Muscle of arm (tissue), 12 donors: ENCODE results near the gene TATDN2. TPM values are rescaled to one million over a fixed set of nuclear protein-coding genes. Genes with fewer than 3 reads are reported as not detected.
"Not testable (repeated sequence)": the region's sequence is repeated elsewhere in the genome, so short reads cannot be mapped to it uniquely, and the experiment has no call there.

Experiments
- DNase-seq: peaks from one replicate; pipeline ENCODE4 v3.0.0-alpha.2; 2013
- polyA plus RNA-seq, 12 donors: library from polyadenylated mRNA; unstranded; fragments of 120-200 nt; gene quantifications; one replicate each; pipeline ENCODE4 v1.2.1, GENCODE V29; 2013; ENCODE audit not compliant: insufficient read length in 12 of 12

TATDN2 gene
- polyA plus RNA-seq, 12 donors: 16.5 to 25.2 (median 21.1) TPM; not detected in 1

- DNase-seq: no peak
Measured at GRCh38 chr3:10289787-10290355, 41.6 kb downstream of the TATDN2 start.

- no peak for DNase-seq
Measured at GRCh38 chr3:10290481-10291176, 42.4 kb downstream of the TATDN2 start.

GRCh38 chr3:10291641-10292040 is 43.4 kb downstream of the TATDN2 start:
- no peak for DNase-seq

- no peak for DNase-seq
Measured at GRCh38 chr3:10292505-10293419, 44.5 kb downstream of the TATDN2 start, which contains the start of gene GHRL. GHRL (minus strand) TSS chr3:10292947; CDS start chr3:10290180, 2,767 bp downstream.

- no peak for DNase-seq
Measured at GRCh38 chr3:10294030-10294586, 45.8 kb downstream of the TATDN2 start.

GRCh38 chr3:10298064-10298463 is 49.8 kb downstream of the TATDN2 start:
- not testable (repeated sequence) for DNase-seq

GRCh38 chr3:10299175-10299574 is 50.9 kb downstream of the TATDN2 start:
- DNase-seq: no peak

- no peak for DNase-seq
Measured at GRCh38 chr3:10299679-10300078, 51.4 kb downstream of the TATDN2 start.

GRCh38 chr3:10300087-10300486 is 51.8 kb downstream of the TATDN2 start:
- no peak for DNase-seq

- no peak for DNase-seq
Measured at GRCh38 chr3:10303105-10303504, 54.8 kb downstream of the TATDN2 start.

GRCh38 chr3:10303785-10304184 is 55.5 kb downstream of the TATDN2 start:
- no peak for DNase-seq

- no peak for DNase-seq
Measured at GRCh38 chr3:10304905-10305304, 56.6 kb downstream of the TATDN2 start.

GRCh38 chr3:10305331-10305902 is 57.2 kb downstream of the TATDN2 start:
- no peak for DNase-seq

- no peak for DNase-seq
Measured at GRCh38 chr3:10306156-10306555, 57.9 kb downstream of the TATDN2 start.

- DNase-seq: no peak
Measured at GRCh38 chr3:10308678-10309077, 60.4 kb downstream of the TATDN2 start.

- DNase-seq: no peak
Measured at GRCh38 chr3:10309736-10310135, 61.5 kb downstream of the TATDN2 start.

GRCh38 chr3:10310578-10310977 is 62.3 kb downstream of the TATDN2 start:
- DNase-seq: no peak

- DNase-seq: no peak
Measured at GRCh38 chr3:10311710-10312109, 63.5 kb downstream of the TATDN2 start.

GRCh38 chr3:10312391-10312790 is 64.1 kb downstream of the TATDN2 start:
- no peak for DNase-seq

- no peak for DNase-seq
Measured at GRCh38 chr3:10312861-10313260, 64.6 kb downstream of the TATDN2 start.

GRCh38 chr3:10315101-10315500 is 66.8 kb downstream of the TATDN2 start:
- no peak for DNase-seq
